Peyer's patch (tissue), 4 donors: ENCODE measurements around the gene PKP3. TPM values are rescaled to one million over a fixed set of nuclear protein-coding genes. Genes with fewer than 3 reads are reported as not detected.

Experiments
- DNase-seq, 3 donors: peaks; one replicate each; pipeline ENCODE4 v3.0.0-alpha.2; 2017 to 2019
- H3K27ac ChIP-seq, 4 donors: fragments of 200-600 bp; sonication (generic); one replicate each; pipeline ENCODE4 v1.5.1; 2016 to 2019
- H3K27me3 ChIP-seq, 2 donors: fragments of 200-600 bp; sonication (generic); one replicate each; pipeline ENCODE4 v1.5.1; 2019
- H3K36me3 ChIP-seq, 3 donors: fragments of 200-600 bp; sonication (generic); one replicate each; pipeline ENCODE4 v1.5.1; 2016 to 2019
- H3K4me1 ChIP-seq, 4 donors: fragments of 200-600 bp; sonication (generic); one replicate each; pipeline ENCODE4 v1.5.1; 2016 to 2019
- H3K4me3 ChIP-seq, 4 donors: fragments of 200-600 bp; sonication (generic); 1 replicate in 3 of 4; 2 replicates in 1 of 4; pipeline ENCODE4 v1.5.1; 2016 to 2019; ENCODE audit warnings: mild to moderate bottlenecking in 1 of 4
- H3K9me3 ChIP-seq, 4 donors: fragments of 200-600 bp; sonication (generic); one replicate each; pipeline ENCODE4 v1.5.1; 2016 to 2019; ENCODE audit warnings: mild to moderate bottlenecking in 1 of 4
- CTCF ChIP-seq, 6 experiments: fragments of 450-650 bp in 4 of 6; fragments of 200-600 bp in 2 of 6; sonication (generic) in 1 of 6; IDR thresholded peaks; one replicate each; pipeline ENCODE4 v1.5.1; 2017 to 2019; ENCODE audit warnings: antibody characterized with exemption in 6 of 6, mild to moderate bottlenecking in 3 of 6, moderate library complexity in 1 of 6
- POLR2A ChIP-seq, 2 donors: fragments of 450-650 bp; IDR thresholded peaks; one replicate each; pipeline ENCODE4 v1.5.1; 2017; ENCODE audit warnings: antibody characterized with exemption in 2 of 2, mild to moderate bottlenecking in 2 of 2, moderate library complexity in 2 of 2
- total RNA-seq, 4 donors: library from RNA; depleted of rRNA; stranded (reverse); fragments of >200 nt; gene quantifications; one replicate each; pipeline ENCODE4 v1.1.0, GENCODE V29; 2016

PKP3 gene
- total RNA-seq, 4 donors from 2014 or later, result 95.7 to 254 (median 202) TPM

- no peak overlapping the region for H3K4me3 ChIP-seq
- no peak overlapping the region for H3K27ac ChIP-seq
- DNase-seq, result no peak
- no peaks in the 10 kb centered on the region for H3K27me3 ChIP-seq
- TF ChIP-seq CTCF (IDR thresholded peaks at IDR 0.05), result no peak
- TF ChIP-seq POLR2A (IDR thresholded peaks at IDR 0.05), result no peak
- peaks cover 0 to 13% (median 0%) of the 10 kb centered on the region in 3 donors for H3K36me3 ChIP-seq
- H3K4me1 ChIP-seq, result peaks cover 0 to 30% (median 8%) of the 10 kb centered on the region in 4 donors
- H3K9me3 ChIP-seq, result no peaks in the 10 kb centered on the region
Observed at GRCh38 chr11:438101-438844, 44.3 kb downstream of the PKP3 start.

GRCh38 chr11:439315-440064 lies 45.5 kb downstream of the PKP3 start:
- no peaks in the 10 kb centered on the region for H3K27me3 ChIP-seq
- H3K27ac ChIP-seq, result peak overlapping the region in 1 of 4 donors; percentile 86
- peaks cover 0 to 34% (median 8%) of the 10 kb centered on the region in 4 donors for H3K4me1 ChIP-seq
- no peak for TF ChIP-seq CTCF (IDR thresholded peaks at IDR 0.05)
- TF ChIP-seq POLR2A (IDR thresholded peaks at IDR 0.05), result no peak
- peaks cover 0 to 1% (median 0%) of the 10 kb centered on the region in 3 donors for H3K36me3 ChIP-seq
- H3K9me3 ChIP-seq, result no peaks in the 10 kb centered on the region
- no peak overlapping the region for H3K4me3 ChIP-seq
- no peak for DNase-seq

GRCh38 chr11:440065-441042 lies 46.3 kb downstream of the PKP3 start:
- Histone ChIP-seq H3K4me1 (peaks cover 0 to 43% (median 8%) of the 10 kb centered on the region in 4 donors), H3K9me3 (no peaks in the 10 kb centered on the region), H3K36me3 (no peaks in the 10 kb centered on the region), H3K27ac (peak overlapping the region in 3 of 4 donors; percentile 80 to 86 (median 81)), H3K27me3 (no peaks in the 10 kb centered on the region), H3K4me3 (peak overlapping the region in 3 of 4 donors; percentile 64 to 83 (median 77))
- peak in 2 of 3 donors; percentile 85 to 86 for DNase-seq
- TF ChIP-seq CTCF (IDR thresholded peaks at IDR 0.05), result peak in 4 of 6 experiments; percentile 13 to 79 (median 61)
- TF ChIP-seq POLR2A (IDR thresholded peaks at IDR 0.05), result peak in 1 of 2 donors; percentile 36

GRCh38 chr11:441043-441417 lies 47.0 kb downstream of the PKP3 start:
- DNase-seq, result no peak
- Histone ChIP-seq H3K9me3 (no peaks in the 10 kb centered on the region), H3K4me3 (peak overlapping the region; percentile 59 to 83 (median 70)), H3K4me1 (peaks cover 0 to 43% (median 8%) of the 10 kb centered on the region in 4 donors), H3K36me3 (no peaks in the 10 kb centered on the region), H3K27me3 (no peaks in the 10 kb centered on the region), H3K27ac (peak overlapping the region; percentile 73 to 86 (median 80))
- TF ChIP-seq CTCF (IDR thresholded peaks at IDR 0.05) (no peak), POLR2A (IDR thresholded peaks at IDR 0.05) (no peak)
